Upper lobe of left lung (tissue), 4 donors: ENCODE data around the gene FAM219B.

Source experiments
- CTCF ChIP-seq, 6 experiments: fragments of 450-650 bp in 4 of 6; fragments of 200-600 bp in 2 of 6; sonication (generic) in 2 of 6; IDR thresholded peaks; one replicate each; pipeline ENCODE4 v1.5.1; 2016 to 2019; ENCODE audit warnings: antibody characterized with exemption in 6 of 6
- EP300 ChIP-seq, 4 donors: sonication (generic); formaldehyde crosslinking; IDR thresholded peaks; one replicate each; pipeline ENCODE4 v1.5.1; 2017; ENCODE audit warnings: antibody characterized with exemption in 4 of 4, control low read depth in 2 of 4
- POLR2A ChIP-seq, 4 donors: fragments of 450-650 bp; IDR thresholded peaks; one replicate each; pipeline ENCODE4 v1.5.1; 2016 to 2017; ENCODE audit warnings: antibody characterized with exemption in 4 of 4, mild to moderate bottlenecking in 2 of 4
- POLR2AphosphoS5 ChIP-seq, 2 donors: sonication (generic); formaldehyde crosslinking; IDR thresholded peaks; one replicate each; pipeline ENCODE4 v1.5.1; 2017; ENCODE audit warnings: antibody characterized with exemption in 2 of 2

GRCh38 chr15:74857671-74858368 is 48.8 kb downstream of the FAM219B start:
- no peak for TF ChIP-seq CTCF (IDR thresholded peaks at IDR 0.05)
- no peak for TF ChIP-seq POLR2A (IDR thresholded peaks at IDR 0.05)
- no peak for TF ChIP-seq POLR2AphosphoS5 (IDR thresholded peaks at IDR 0.05)
- no peak for TF ChIP-seq EP300 (IDR thresholded peaks at IDR 0.05)
